ENCODE data around the gene CCDC175. TPM values are rescaled to one million over a fixed set of nuclear protein-coding genes. Genes with fewer than 3 reads are reported as not detected.

The CCDC175 gene
- total RNA-seq, 4 donors from 2014 or later = not detected

DNA sequence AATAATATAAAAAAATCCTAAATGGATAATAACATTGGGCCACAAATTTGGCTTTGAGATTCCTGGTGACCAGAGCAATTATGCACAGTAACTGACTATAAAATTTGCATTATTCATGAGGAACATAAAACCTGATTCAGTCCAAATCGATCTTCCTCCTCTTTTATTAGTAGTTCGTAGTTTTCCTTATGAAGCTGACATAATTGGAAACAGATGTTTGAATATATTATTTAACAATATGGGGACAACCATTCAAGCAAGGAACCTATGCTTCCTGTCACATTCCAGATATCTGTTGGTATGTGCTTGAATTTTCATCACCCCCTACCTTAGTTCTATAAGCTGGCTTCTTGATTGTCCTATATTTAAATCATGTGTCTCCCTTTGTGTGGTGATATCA lies 34.9 kb downstream of the CCDC175 start:
- Histone ChIP-seq H3K4me3 (no peak overlapping the region), H3K9me3 (no peaks in the 10 kb centered on the region), H3K4me1 (no peaks in the 10 kb centered on the region), H3K27me3 (no peaks in the 10 kb centered on the region), H3K36me3 (no peaks in the 10 kb centered on the region), H3K27ac (no peak overlapping the region)
- TF ChIP-seq POLR2A (IDR thresholded peaks at IDR 0.05) (no peak), EP300 (IDR thresholded peaks at IDR 0.05) (no peak), POLR2AphosphoS5 (IDR thresholded peaks at IDR 0.05) (no peak)
- TF ChIP-seq, protein P1, sequence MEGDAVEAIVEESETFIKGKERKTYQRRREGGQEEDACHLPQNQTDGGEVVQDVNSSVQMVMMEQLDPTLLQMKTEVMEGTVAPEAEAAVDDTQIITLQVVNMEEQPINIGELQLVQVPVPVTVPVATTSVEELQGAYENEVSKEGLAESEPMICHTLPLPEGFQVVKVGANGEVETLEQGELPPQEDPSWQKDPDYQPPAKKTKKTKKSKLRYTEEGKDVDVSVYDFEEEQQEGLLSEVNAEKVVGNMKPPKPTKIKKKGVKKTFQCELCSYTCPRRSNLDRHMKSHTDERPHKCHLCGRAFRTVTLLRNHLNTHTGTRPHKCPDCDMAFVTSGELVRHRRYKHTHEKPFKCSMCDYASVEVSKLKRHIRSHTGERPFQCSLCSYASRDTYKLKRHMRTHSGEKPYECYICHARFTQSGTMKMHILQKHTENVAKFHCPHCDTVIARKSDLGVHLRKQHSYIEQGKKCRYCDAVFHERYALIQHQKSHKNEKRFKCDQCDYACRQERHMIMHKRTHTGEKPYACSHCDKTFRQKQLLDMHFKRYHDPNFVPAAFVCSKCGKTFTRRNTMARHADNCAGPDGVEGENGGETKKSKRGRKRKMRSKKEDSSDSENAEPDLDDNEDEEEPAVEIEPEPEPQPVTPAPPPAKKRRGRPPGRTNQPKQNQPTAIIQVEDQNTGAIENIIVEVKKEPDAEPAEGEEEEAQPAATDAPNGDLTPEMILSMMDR (IDR thresholded peaks at IDR 0.05) = no peak
- WGBS, 2 donors (ENCODE audit: low coverage in 1 of 2) = 74 to 82% methylated on average over 2 of the region's 2 CpGs
- ATAC-seq = no peak

DNA sequence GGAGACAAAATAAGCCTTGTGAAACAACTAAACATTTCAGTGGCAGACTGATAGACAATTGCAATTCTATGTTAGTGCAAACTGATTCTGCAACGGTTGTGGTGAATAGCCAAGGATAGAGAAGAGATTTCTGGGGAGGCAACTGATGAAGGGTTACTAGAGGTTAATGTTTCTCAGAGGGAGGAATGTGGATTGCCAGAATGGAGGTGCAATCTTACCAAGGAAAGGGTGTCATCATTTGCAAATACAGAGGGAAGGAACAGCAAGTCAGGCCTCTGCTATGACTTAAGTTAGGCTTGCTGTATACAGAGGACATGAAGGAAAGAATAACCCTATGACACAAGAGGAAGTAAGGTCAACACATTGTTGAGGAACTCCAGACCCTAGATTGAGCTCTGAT lies 35.8 kb downstream of the CCDC175 start:
- Histone ChIP-seq H3K4me1 (no peaks in the 10 kb centered on the region), H3K36me3 (no peaks in the 10 kb centered on the region), H3K4me3 (no peak overlapping the region), H3K9me3 (no peaks in the 10 kb centered on the region), H3K27me3 (no peaks in the 10 kb centered on the region), H3K27ac (no peak overlapping the region)
- no peak for ATAC-seq
- 8 to 40% methylated on average over 1 of the region's 1 CpG for WGBS, 2 donors (ENCODE audit: low coverage in 1 of 2)
- TF ChIP-seq, protein P1 (IDR thresholded peaks at IDR 0.05) = no peak
- TF ChIP-seq POLR2AphosphoS5 (IDR thresholded peaks at IDR 0.05) (no peak), EP300 (IDR thresholded peaks at IDR 0.05) (no peak), POLR2A (IDR thresholded peaks at IDR 0.05) (no peak)

DNA sequence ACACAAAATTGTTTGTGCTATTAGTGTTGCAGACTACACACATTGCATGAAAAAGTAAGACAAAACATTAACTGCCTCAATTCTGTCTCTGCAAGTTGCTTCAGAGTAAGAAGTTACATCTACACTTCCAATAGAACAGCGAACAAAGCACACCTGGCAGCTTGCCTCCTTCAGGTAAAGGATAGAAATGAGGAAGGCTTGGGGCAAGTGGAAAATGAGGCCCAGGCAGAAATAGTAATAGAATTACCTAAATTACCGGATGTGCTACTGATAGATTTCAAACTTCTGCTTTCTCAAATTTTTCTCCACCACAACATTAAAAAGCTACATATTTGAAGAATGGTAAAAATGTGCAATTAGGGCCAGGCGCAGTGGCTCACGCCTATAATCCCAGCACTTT lies 37.7 kb downstream of the CCDC175 start:
- Histone ChIP-seq H3K36me3 (no peaks in the 10 kb centered on the region), H3K4me3 (no peak overlapping the region), H3K27me3 (no peaks in the 10 kb centered on the region), H3K27ac (no peak overlapping the region), H3K4me1 (no peaks in the 10 kb centered on the region), H3K9me3 (no peaks in the 10 kb centered on the region)
- no peak for TF ChIP-seq POLR2AphosphoS5 (IDR thresholded peaks at IDR 0.05)
- TF ChIP-seq, protein P1 (IDR thresholded peaks at IDR 0.05) = no peak
- no peak for TF ChIP-seq EP300 (IDR thresholded peaks at IDR 0.05)
- TF ChIP-seq POLR2A (IDR thresholded peaks at IDR 0.05) = no peak
- 92 to 93% methylated on average over 3 to 4 of the region's 4 CpGs for WGBS, 2 donors (ENCODE audit: low coverage in 1 of 2)
- no peak for ATAC-seq

DNA sequence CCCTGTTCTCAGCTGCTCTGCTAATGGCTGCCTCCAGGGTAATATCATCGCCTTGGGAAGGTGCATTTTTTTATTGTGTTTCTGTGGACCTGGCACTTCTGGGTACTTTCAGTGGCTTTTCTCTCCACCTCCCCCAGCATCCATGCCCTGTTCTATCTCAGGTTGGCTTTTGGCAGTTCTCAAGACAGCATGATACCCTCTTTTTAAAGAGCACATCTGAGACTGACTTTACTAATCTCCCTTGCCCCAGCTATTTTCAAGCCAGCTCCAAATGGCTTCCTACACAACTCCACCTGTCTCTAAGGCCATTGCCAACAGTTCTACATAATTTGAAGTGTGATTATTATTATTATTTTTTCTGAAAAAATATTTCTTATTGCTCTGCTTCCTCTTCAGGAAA lies 39.1 kb downstream of the CCDC175 start:
- TF ChIP-seq EP300 (IDR thresholded peaks at IDR 0.05) (no peak), POLR2AphosphoS5 (IDR thresholded peaks at IDR 0.05) (no peak), POLR2A (IDR thresholded peaks at IDR 0.05) (no peak)
- TF ChIP-seq, protein P1 (IDR thresholded peaks at IDR 0.05) = no peak
- no peaks in the 10 kb centered on the region for H3K4me1 ChIP-seq
- no peaks in the 10 kb centered on the region for H3K9me3 ChIP-seq
- no peaks in the 10 kb centered on the region for H3K36me3 ChIP-seq
- H3K4me3 ChIP-seq = no peak overlapping the region
- WGBS, 2 donors (ENCODE audit: low coverage in 1 of 2) = 60 to 100% methylated on average over 1 of the region's 1 CpG
- no peak for ATAC-seq
- no peaks in the 10 kb centered on the region for H3K27me3 ChIP-seq
- H3K27ac ChIP-seq = no peak overlapping the region

DNA sequence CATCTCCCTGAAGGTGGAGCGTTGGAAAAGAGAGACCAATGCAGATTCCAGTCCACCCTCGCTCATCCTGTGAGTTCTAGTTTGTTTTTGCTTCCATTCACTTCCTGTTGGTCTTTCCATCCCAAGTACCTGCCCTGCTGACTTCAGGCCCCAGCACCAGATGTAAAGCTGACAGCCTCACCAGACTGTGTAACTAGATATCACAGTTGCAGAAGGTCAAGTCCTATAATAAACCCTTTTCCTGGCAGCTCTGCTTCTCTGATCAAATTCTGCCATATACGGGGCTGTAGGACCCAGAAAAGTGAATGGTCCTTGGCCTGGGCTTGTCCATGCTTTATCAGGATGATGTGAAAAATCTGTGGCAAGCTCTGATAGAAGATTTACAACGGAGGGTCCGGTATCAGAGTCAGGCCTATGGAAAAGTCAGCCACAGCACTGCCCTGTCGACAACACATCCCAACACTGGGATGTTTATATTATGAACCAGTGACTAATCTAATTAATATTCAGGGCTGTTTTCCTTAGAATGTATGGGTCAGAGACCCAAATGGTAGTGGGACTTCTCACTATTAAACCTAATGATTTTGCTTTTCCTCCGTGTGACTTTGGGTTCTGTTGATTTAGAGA lies 42.1 kb downstream of the CCDC175 start:
- ATAC-seq = no peak
- Histone ChIP-seq H3K36me3 (no peaks in the 10 kb centered on the region), H3K4me1 (no peaks in the 10 kb centered on the region), H3K27ac (no peak overlapping the region), H3K9me3 (no peaks in the 10 kb centered on the region), H3K27me3 (peaks cover 5% of the 10 kb centered on the region), H3K4me3 (no peak overlapping the region)
- TF ChIP-seq EP300 (IDR thresholded peaks at IDR 0.05) (no peak), POLR2A (IDR thresholded peaks at IDR 0.05) (no peak), POLR2AphosphoS5 (IDR thresholded peaks at IDR 0.05) (no peak)
- TF ChIP-seq, protein P1 (IDR thresholded peaks at IDR 0.05) = no peak
- WGBS, 2 donors (ENCODE audit: low coverage in 1 of 2) = 51 to 57% methylated on average over 6 of the region's 7 CpGs

Measured in gastroesophageal sphincter (tissue), 4 donors.